Activated CD8-positive, alpha-beta memory T cell treated with anti-CD3 and anti-CD28 coated beads for 1 hour (primary cell): ENCODE results near the gene ACTR2.
"Not testable (repeated sequence)": the region's sequence is repeated elsewhere in the genome, so short reads cannot be mapped to it uniquely, and the experiment has no call there.

Experiments
- DNase-seq, 2 donors: peaks; one replicate each; pipeline ENCODE4 v3.0.0-alpha.2; 2020; ENCODE audit warnings: low read depth in 1 of 2; ENCODE audit errors: extremely low read depth in 1 of 2

ACTR2 gene

GRCh38 chr2:65227456-65228262, at the start of gene ACTR2:
TSS of gene ACTR2 (plus strand) at chr2:65227831. CDS start at chr2:65227910, 79 bp downstream.
- peak; percentile 84 to 85 for DNase-seq

DNA sequence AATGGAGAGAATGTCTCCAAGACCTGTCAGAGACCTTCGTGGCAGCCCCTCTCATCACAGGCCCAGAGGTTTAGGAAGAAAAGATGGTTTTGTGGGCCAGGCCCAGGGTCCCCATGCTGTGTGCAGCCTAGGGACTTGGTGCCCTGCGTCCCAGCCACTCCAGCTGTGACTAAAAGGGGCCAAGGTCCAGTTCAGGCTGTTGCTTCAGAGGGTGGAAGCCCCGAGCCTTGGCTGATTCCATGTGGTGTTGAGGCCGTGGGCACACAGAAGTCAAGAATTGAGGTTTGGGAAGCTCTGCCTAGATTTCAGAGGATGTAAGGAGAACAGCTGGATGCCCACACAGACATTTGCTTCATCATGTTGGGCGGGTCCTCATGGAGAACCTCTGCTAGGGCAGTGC, 45.1 kb upstream of the ACTR2 start:
- no peak for DNase-seq

DNA sequence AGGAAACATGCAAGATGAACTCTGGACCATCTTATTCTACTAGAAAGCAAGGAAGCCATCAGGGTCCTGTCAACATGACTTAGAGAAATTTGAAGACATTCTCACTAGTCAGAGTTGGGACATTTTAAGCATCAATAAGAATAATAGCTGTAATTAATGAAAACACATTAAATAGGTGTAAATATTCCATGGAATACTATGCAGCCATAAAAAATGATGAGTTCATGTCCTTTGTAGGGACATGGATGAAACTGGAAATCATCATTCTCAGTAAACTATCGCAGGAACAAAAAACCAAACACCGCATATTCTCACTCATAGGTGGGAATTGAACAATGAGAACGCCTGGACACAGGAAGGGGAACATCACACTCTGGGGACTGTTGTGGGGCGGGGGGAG, 44.2 kb upstream of the ACTR2 start:
- not testable (repeated sequence) for DNase-seq

- no peak for DNase-seq
Observed at GRCh38 chr2:65185012-65185411, 42.6 kb upstream of the ACTR2 start.

DNA sequence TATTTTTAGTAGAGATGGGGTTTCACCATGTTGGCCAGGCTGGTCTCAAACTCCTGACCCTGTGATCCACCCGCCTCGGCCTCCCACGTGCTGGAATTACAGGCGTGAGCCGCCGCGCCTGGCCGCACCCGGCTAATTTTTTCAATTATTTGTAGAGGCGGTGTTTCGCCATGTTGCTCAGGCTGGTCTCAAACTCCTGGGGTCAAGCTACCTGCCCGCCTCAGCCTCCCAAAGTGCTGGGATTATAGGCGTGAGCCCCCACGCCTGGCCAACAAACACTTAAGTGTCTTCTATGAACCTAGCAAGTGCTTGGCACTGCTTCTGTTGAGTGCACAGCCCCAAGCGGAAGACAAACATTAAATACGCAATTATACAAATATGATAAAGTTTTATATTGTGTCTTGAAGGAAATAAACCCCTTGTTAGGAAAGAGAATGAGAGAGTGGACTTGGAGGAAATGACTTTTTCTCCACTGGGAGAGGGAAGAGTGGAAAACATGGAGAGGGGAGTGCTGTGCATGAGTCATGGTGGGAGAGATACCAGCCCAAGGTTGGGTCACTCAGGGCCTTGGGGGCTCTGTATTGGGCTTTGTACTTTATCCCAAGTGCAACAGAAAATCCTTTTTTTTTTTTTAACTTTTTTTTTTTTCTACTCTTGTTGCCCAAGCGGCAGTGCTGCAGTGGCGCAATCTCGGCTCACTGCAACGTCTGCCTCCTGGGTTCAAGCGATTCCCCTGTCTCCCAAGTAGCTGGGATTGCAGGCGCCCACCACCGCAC, 41.4 kb upstream of the ACTR2 start:
- no peak for DNase-seq

DNA sequence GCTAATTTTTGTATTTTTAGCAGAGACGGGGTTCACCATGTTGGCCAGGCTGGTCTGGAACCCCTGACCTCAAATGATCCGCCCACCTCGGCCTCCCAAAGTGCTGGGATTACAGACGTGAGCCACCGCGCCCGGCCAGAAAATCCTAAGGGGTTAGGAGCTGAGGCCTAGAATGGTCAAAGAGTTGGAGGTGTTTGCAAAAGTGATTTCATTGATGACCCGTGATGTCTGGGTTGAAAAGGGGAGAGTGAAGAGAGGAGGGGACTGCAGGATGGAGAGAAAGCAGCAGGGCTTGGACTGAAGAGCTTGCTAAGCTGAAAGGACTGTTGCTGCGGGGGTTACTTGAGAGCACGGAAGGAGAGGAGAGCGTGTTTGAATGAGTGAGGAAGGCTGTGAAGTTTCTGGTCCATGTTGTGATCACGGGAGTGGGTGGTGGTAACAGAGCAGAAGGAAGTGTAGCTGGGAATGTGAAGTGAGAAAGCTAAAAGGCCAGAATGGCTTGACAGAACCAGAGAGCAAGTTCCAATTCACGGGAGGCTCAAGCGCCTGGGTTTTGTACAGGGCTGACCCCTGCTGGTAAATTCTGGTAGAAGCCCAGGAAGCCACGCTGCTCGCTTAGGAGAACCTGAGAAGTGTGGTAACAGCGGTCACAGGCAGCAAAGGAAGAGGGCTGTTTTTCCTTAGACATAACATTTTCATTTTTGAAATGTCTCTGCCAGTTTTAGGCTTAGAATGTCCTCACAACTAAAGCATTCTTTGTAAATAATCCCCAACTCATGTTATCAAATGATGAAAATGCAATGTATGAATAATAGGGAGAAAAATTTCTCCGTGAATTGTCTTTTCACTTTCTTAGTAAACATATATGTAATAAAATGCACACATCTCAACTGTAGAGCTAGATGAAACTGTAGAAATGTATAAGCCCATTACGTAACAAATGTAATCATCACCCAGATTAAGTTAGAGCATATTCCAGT, 40.5 kb upstream of the ACTR2 start:
- peak; percentile 7 to 45 for DNase-seq

GRCh38 chr2:65193446-65193845, 34.2 kb upstream of the ACTR2 start:
- DNase-seq, result no peak

- DNase-seq, result no peak
Observed at GRCh38 chr2:65198737-65199136, 28.9 kb upstream of the ACTR2 start.

DNA sequence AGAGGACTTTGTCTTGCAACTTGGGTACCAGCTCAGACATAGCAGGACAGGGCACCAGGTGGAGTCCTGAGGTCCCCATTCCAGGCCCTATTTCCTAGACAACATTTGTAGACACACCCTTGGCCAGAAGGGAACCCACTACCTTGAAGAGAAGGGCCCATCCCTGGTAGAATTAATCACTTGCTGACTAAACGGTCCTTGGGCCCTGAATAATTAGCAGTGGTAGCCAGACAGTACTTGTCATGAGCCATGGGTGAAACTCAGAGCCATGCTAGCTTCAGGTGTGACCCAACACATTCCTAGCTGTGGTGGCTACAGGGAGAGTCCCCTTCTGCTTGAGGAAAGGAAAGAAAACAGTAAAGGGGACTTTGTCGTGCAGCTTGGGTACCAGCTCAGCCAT, 28.5 kb upstream of the ACTR2 start:
- no peak for DNase-seq

DNA sequence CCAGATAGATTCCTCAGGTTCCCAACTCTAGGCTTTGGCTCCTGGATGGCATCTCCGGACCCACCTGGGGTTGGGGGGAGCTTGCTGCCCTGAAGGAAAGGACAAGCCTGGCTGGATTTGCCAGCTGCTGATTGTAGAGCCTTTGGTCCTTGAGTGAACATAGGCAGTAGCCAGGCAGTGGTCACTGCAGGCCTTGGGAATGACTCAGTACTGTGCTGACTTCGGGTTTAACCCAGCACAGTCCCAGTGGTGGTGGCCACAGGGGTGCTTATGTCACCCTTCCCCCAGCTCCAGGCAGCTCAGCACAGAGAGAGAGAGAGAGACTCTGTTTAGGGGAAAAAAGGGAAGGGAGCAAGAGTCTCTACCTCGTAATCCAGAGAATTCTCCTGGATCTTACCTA, 27.7 kb upstream of the ACTR2 start:
- no peak for DNase-seq

DNA sequence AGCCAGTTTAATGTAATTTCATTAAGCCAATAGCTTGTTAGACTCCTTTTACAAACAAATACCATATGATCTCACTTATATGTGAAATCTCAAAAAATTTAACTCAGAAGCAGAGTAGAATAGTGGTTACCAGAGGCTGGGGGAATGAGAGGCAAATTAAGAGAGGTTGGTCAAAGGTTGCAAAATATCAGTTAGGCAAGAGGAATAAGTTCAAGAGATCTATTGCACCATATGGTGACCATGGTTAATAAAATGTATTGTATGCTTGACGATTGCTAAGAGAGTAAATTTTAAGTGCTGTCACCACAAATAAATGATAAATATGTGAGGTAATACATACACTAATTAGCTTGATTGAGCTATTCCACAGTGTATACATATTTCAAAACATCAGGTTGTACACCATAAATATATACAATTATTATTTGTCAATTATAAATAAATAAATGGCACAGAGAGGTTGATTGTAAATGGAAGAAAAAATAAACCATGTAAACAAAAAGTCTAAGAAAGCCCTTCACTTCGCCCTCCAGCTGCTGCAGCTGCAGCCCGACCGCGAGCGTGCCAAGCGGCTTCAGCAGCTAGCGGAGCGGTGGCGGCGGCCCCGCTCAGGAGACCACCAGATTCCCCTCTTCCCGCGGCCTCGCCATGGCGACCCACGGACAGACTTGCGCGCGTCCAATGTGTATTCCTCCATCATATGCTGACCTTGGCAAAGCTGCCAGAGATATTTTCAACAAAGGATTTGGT, 23.0 kb upstream of the ACTR2 start:
- no peak for DNase-seq

- DNase-seq, result no peak
Observed at GRCh38 chr2:65212115-65212514, 15.5 kb upstream of the ACTR2 start.

DNA sequence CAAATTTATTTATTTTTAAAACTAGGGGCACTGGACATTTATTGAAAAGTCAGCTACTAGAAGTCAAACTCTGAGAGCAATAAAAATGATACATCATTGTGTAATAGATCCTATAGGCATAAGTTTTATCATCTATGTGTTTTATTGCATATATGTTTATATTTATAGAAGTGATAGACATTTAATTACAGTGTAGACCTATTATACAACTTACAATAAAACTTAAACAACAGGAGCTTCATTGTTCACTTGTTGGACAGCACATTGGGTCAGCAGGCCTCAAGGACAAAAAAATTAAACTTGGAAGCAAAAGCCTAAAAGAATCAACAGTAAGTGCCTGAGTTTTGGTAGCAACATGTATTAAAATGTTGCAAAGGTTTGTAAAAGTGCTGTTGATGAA, 15.0 kb upstream of the ACTR2 start:
- no peak for DNase-seq

DNA sequence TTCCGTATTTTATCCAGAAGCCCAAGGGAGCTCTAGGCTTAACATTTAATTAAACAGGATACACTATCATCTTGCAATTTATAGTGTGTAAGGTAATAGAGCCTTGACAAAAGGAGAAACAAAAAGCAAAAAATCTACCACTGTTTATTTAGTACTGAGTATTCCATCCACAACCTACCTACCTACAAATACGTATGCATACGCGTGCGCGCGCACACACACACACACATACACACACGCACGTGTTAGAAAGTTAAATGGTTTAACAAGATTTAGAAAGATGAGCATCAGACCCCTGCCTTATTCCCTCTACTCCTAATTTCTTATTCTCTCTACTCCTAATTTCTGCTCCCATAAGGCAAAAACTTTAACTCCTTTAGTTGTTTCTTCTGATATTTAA, 14.6 kb upstream of the ACTR2 start:
- no peak for DNase-seq

GRCh38 chr2:65214361-65214760, 13.3 kb upstream of the ACTR2 start:
- DNase-seq, result no peak

DNA sequence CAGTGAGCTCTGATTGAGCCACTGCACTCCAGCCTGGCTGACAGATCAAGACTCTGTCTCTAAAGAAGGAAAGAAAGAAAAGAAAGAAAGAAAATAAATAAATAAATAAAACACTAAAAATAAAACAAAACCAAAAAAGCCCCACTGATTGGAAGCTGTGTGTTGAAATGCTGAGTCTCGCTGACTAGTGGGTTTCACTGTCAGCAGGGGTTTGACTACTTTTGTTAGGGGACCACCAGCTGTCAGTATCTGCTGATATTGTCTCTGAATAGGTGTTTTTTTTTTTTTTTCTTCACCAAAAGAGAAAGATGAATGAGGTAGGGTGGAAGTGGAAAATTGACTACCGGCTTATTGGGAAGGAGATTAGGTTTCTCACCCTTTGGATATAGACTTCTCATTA, 12.8 kb upstream of the ACTR2 start:
- DNase-seq, result no peak

- DNase-seq, result no peak
Observed at GRCh38 chr2:65215946-65216345, 11.7 kb upstream of the ACTR2 start.

DNA sequence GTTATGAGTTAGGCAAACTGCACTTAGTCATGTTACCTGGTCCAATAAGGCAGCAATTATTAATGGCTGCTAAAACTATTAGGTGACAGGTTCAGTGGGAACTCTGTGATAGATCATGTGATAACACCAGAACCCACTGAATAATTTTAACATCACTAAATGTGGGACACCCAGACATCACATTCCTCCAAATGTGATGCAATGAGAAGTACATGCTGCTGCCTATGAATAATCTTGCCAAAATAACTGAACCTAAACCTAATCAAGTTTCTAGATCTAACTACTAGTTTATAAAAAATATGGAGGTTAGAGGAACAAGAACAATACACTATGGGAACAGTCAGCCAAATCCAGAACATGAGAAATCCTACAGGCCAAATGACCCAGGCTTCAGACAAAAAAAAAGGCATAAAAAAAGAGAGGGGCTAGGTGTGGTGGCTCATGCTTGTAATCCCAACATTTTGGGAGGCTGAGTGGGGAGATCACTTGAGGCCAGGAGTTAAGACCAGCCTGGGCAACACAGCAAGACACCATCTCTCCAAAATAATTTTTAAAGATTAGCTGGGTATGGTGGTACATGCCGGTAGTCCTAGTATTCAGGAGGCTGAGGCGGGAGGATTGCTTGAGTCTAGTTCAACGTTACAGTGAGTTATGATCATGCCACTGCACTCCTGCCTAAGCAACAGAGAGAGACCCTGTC, 7.0 kb upstream of the ACTR2 start:
- DNase-seq, result no peak

DNA sequence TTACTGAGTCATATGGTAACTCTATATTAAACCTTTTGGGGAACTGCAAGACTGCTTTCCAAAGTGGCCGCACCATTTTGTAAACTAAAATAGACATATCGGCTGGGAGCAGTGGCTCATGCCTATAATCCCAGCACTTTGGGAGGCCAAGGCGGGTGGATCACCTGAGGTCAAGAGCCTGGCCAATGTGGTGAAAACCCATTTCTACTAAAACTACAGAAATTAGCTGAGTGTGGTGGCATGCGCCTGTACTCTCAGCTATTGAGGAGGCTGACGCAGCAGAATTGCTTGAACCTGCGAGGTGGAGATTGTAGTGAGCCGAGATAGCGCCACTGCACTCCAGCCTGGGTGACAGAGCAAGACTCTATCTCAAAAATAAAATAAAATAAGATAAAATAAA, 6.4 kb upstream of the ACTR2 start:
- DNase-seq, result not testable (repeated sequence)

GRCh38 chr2:65227020-65227455, 593 bp upstream of the ACTR2 start:
- DNase-seq, result no peak
